GM10248 (cell line): ENCODE measurements around the gene TMEM229A.
"Not testable (repeated sequence)": the region's sequence is repeated elsewhere in the genome, so short reads cannot be mapped to it uniquely, and the experiment has no call there.

Source experiments
- CTCF ChIA-PET: fragments of 300-600 bp; sonication (Branson Sonifier 250); formaldehyde crosslinking; extraction: SDS; loops from one replicate; lab custom pipeline; 2021; ENCODE audit warnings: antibody characterized with exemption; lab: Yijun Ruan, JAX
- POLR2A ChIA-PET: fragments of 350-650 bp; sonication (Branson Sonifier 250); formaldehyde crosslinking; extraction: SDS; loops from one replicate; lab custom pipeline; 2020; ENCODE audit warnings: antibody characterized with exemption; lab: Yijun Ruan, JAX
- DNase-seq: peaks from one replicate; pipeline ENCODE4 v3.0.0; 2012; ENCODE audit errors: extremely low spot score
- TF ChIP-seq, protein P1 (sequence below): IDR thresholded peaks from 2 replicates; pipeline ENCODE4 v1.5.1; 2012; ENCODE audit warnings: mild to moderate bottlenecking, low read depth; ENCODE audit errors: extremely low read depth, missing control alignments, control extremely low read depth

Gene TMEM229A

DNA sequence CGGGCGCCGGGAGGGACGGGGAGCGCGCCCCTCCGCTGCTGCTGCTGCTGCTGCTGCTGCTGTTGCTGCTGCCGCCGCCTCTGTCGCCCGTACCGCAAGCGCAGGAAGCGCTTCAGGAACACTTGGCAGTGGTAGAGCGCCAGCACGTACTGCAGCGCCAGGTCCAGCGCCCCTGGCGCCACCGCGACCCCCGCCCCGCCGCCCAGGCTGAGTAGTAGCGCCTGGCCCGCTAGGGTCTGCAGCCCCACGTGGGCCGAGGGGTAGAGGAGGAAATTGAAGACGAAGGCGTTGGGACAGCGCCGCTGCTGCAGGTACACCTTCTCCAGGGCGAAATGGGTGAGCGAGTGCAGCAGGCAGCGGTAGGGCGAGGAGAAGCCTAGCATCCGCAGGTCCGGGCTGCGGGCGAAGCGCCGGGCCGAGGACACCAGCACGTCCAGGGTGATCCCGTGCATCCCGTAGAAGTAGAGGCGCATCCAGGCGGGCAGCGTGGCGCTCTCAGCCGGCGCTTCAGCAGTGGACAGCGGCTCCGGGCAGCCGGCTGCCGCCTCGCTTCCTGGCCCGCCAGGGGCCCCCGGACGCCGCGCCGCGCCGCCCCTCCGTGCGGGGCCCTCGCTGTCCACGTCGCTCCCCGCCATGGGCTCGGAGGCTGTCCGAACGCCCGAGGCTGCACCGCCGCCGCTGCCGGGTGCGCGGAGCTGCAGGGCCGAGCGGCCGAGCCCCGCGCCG is at the start of gene TMEM229A:
Gene TMEM229A, minus strand, starts transcription at position 699 of the 726 bp plus-strand sequence. Its CDS starts 64 bp downstream, at position 635.
- peak; percentile 22 for DNase-seq
- POLR2A ChIA-PET, result no interaction called here
- CTCF ChIA-PET, result interaction anchor here (1.0 to 1.5 kb wide), 2 partner anchors 10 to 27 kb away, joined by 3 to 4 read pairs; no protein-coding TSS in a partner anchor
- TF ChIP-seq, protein P1, sequence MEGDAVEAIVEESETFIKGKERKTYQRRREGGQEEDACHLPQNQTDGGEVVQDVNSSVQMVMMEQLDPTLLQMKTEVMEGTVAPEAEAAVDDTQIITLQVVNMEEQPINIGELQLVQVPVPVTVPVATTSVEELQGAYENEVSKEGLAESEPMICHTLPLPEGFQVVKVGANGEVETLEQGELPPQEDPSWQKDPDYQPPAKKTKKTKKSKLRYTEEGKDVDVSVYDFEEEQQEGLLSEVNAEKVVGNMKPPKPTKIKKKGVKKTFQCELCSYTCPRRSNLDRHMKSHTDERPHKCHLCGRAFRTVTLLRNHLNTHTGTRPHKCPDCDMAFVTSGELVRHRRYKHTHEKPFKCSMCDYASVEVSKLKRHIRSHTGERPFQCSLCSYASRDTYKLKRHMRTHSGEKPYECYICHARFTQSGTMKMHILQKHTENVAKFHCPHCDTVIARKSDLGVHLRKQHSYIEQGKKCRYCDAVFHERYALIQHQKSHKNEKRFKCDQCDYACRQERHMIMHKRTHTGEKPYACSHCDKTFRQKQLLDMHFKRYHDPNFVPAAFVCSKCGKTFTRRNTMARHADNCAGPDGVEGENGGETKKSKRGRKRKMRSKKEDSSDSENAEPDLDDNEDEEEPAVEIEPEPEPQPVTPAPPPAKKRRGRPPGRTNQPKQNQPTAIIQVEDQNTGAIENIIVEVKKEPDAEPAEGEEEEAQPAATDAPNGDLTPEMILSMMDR, result no peak

DNA sequence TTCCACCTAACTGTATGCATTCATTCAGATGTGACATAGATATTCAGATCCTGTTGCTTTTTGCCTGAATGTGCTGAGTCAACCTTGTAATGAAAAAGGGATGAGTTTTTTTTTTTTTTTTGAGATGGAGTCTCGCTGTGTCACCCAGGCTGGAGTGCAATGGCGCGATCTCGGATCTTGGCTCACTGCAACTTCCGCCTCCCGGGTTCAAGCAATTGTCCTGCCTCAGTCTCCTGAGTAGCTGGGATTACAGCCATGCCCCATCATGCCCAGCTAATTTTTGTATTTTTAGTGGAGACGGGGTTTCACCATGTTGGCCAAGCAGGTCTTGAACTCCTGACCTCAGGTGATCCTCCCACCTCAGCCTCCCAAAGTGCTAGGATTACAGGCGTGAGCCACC is 49.4 kb upstream of the TMEM229A start:
- DNase-seq, CTCF ChIA-PET, POLR2A ChIA-PET: not testable (repeated sequence)

DNA sequence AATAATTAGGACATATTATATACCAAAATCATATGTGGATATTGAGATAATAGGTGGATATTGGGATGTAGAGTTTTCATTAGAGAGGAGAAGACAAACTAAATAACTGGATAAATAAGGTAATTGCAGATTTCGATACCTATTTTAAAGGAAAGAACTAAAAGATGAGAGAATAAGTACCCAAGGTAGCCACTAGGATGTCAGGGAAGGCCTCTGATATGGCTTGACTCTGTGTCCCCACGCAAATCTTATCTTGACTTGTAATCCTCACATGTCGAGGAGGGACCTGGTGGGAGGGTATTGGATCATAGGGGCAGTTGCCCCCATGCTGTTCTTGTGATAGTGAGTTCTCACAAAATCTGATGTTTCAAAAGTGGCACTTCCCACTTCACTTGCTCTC is 44.7 kb upstream of the TMEM229A start:
- TF ChIP-seq, protein P1, result no peak
- ChIA-PET POLR2A (no interaction called here), CTCF (no interaction called here)
- no peak for DNase-seq

DNA sequence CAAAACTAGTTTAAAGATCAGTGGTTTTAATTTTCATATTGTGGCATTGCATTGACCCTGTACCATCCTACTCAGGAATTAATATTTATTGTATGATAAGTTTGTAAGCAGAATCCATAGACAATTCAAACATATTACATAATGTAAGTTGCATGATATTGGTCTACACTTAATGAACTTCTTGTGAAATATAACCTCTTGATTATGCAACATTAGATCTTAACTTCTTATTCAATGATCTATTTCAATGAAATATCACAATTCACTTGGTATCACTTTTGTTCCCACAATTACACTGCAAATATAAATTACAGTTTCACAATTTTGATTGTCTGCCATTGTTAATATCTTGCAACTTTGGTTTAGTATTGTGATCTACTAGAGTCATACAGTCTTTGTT is 44.0 kb upstream of the TMEM229A start:
- CTCF ChIA-PET, result no interaction called here
- POLR2A ChIA-PET, result no interaction called here
- no peak for DNase-seq
- TF ChIP-seq, protein P1, result no peak

DNA sequence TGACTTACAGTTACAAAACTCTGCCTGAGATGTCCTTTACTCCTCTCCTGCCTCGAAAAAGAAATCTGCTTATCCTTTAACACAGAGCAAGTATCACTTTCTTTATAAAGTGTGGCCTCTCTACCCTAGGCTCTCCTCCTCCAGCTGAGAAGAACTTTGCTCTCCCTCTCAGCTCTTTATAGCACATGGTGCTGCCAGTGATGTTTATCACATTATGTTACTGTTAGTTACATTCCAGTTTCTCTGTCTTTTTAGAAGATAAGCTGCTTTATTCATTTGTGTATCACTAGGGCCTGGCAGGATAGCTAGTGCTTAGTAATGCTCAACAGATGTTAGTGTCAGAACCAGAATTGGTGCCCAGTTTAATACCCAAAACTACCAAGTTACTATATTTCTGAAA is 41.1 kb upstream of the TMEM229A start:
- POLR2A ChIA-PET, result no interaction called here
- DNase-seq, result no peak
- CTCF ChIA-PET, result interaction anchor here (1.0 kb wide), 1 partner anchor 38 kb away, joined by 3 read pairs; no protein-coding TSS in a partner anchor

DNA sequence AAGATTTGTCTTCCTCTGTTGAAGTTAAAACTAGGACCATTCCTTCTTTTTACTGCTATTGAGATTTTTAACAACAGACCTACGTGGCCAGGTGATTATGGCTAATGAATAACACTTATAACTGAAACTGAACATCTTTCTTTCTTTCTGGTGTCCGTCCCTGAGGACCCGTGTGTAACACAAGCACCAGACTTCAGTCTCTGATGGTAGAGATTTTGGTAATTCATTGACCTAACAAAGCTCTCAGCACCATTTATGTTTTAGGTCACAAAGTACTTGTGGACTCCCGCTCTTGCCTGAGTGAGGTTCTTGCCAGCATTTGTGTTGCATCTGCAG is 40.4 kb upstream of the TMEM229A start:
- TF ChIP-seq, protein P1, result no peak
- POLR2A ChIA-PET, result no interaction called here
- CTCF ChIA-PET, result no interaction called here
- DNase-seq, result no peak

More for the DNA sequence above, 41.1 kb upstream of the TMEM229A start:
- TF ChIP-seq, protein P1, result no peak

DNA sequence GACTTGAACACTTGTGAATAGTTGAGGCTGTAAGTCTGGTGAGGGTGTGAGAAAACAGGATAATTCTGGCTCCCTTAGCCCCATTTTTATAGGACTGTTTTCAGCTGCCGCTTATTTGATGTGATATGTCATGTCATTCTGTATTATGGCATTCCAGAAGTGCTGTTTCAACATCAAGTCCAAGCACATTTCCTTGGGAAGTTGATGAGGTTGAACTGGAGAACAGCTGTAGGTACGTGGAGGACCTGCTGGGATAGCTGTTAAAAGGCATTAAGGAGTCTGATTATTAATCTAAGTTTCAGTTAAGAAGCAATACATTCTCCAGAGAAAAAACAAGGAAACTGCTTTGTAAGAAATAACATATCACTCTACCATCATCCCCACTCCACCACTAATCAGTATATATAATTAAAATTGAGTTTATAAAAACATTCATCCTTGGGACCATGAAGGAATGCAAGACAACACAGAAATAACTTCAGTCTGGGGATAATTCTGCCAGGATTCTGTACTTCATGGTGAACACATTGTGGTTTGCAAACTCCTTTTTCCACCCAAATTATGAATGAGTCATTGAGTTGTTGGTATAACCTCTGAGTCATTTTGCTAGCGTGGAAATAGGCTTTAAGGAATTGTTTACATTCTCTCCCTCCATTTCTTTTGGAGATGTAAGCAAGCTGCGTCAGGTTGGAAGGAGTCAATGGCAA is 39.9 kb upstream of the TMEM229A start:
- TF ChIP-seq, protein P1, result no peak
- ChIA-PET CTCF (no interaction called here), POLR2A (no interaction called here)
- DNase-seq, result no peak
